CD4-positive, alpha-beta T cell (primary cell): ENCODE results near the gene SPIN1. TPM values are rescaled to one million over a fixed set of nuclear protein-coding genes. Genes with fewer than 3 reads are reported as not detected.

Experiments
- ATAC-seq: fragments of 200-7000 bp; cut with Tn5 transposase; one replicate; pipeline ENCODE4 v1.10.0; 2022; ENCODE audit warnings: mild to moderate bottlenecking; ENCODE audit not compliant: poor library complexity
- CTCF ChIA-PET: fragments of 350-600 bp; sonication (Branson Sonifier 250); formaldehyde crosslinking; loops from one replicate; lab custom pipeline; 2021; ENCODE audit warnings: antibody characterized with exemption, inconsistent platforms; lab: Charles Lee
- POLR2A ChIA-PET: fragments of 350-600 bp; sonication (Branson Sonifier 250); formaldehyde crosslinking; loops from one replicate; lab custom pipeline; 2021; ENCODE audit warnings: antibody characterized with exemption, inconsistent platforms; lab: Charles Lee
- DNase-seq, 14 experiments: peaks; one replicate each; pipeline ENCODE4 v3.0.0-alpha.2; 2013 to 2020; ENCODE audit warnings: mixed read lengths in 2 of 14
- H3K27ac ChIP-seq, 2 donors: one replicate each; pipeline versions ENCODE4 v1.5.1 to v1.7.0; 2013; ENCODE audit warnings: low read length in 2 of 2, low read depth in 1 of 2, mild to moderate bottlenecking in 1 of 2
- H3K27me3 ChIP-seq, 2 experiments: 1 replicate in 1 of 2; 2 replicates in 1 of 2; pipeline versions ENCODE4 v1.6.1 to v1.7.0; 2013; ENCODE audit warnings: low read length in 2 of 2, control low read depth in 1 of 2, mild to moderate bottlenecking in 1 of 2, moderate library complexity in 1 of 2; ENCODE audit not compliant: insufficient read depth in 2 of 2, control insufficient read depth in 1 of 2
- H3K36me3 ChIP-seq: one replicate; pipeline ENCODE4 v1.6.1; 2013; ENCODE audit warnings: low read length, control low read depth; ENCODE audit not compliant: insufficient read depth
- H3K4me1 ChIP-seq: one replicate; pipeline ENCODE4 v1.6.1; 2013; ENCODE audit warnings: low read length, control low read depth; ENCODE audit not compliant: insufficient read depth
- H3K4me3 ChIP-seq: one replicate; pipeline ENCODE4 v1.5.1; 2013; ENCODE audit warnings: mild to moderate bottlenecking, low read length, moderate library complexity
- H3K9me3 ChIP-seq, 2 experiments: 1 replicate in 1 of 2; 2 replicates in 1 of 2; pipeline versions ENCODE4 v1.6.1 to v1.7.0; 2013; ENCODE audit warnings: low read length in 2 of 2, mild to moderate bottlenecking in 2 of 2, control low read depth in 1 of 2, moderate library complexity in 1 of 2; ENCODE audit not compliant: control insufficient read depth in 1 of 2, insufficient read depth in 1 of 2
- H3K27ac Mint-ChIP-seq: one replicate; pipeline ENCODE4 v1.8.0; 2020; ENCODE audit warnings: mixed read lengths
- H3K27me3 Mint-ChIP-seq: one replicate; pipeline ENCODE4 v1.8.0; 2021; ENCODE audit warnings: mixed read lengths
- H3K36me3 Mint-ChIP-seq: one replicate; pipeline ENCODE4 v1.8.0; 2021; ENCODE audit warnings: low read depth, mixed read lengths
- H3K4me1 Mint-ChIP-seq: one replicate; pipeline ENCODE4 v1.8.0; 2021; ENCODE audit warnings: low read depth, mixed read lengths
- H3K4me3 Mint-ChIP-seq: one replicate; pipeline ENCODE4 v1.8.0; 2020; ENCODE audit warnings: mild to moderate bottlenecking, mixed read lengths
- H3K9me3 Mint-ChIP-seq: one replicate; pipeline ENCODE4 v1.8.0; 2020; ENCODE audit warnings: mixed read lengths
- CTCF ChIP-seq: fragments of 200-600 bp; IDR thresholded peaks from one replicate; pipeline ENCODE4 v1.8.0; 2022; ENCODE audit warnings: antibody characterized with exemption, mild to moderate bottlenecking
- intact Hi-C, 2 experiments: fragments of 100-400 bp; cut with DNase I in 1 of 2; cut with micrococcal nuclease in 1 of 2; formaldehyde crosslinking; loops; one replicate each; pipeline versions ENCODE4 v1.15.1 to v1.9.0; 2023 to 2025; cut with DNase I, micrococcal nuclease
- total RNA-seq, 174 experiments: library from RNA in 2 of 174; stranded (reverse) in 2 of 174; gene quantifications; one replicate each; pipeline ENCODE4 v1.2.3 and lab custom pipeline; 2021 to 2026

SPIN1 gene
- total RNA-seq, 2 experiments from 2014 or later, result 27.7 to 30.3 TPM

DNA sequence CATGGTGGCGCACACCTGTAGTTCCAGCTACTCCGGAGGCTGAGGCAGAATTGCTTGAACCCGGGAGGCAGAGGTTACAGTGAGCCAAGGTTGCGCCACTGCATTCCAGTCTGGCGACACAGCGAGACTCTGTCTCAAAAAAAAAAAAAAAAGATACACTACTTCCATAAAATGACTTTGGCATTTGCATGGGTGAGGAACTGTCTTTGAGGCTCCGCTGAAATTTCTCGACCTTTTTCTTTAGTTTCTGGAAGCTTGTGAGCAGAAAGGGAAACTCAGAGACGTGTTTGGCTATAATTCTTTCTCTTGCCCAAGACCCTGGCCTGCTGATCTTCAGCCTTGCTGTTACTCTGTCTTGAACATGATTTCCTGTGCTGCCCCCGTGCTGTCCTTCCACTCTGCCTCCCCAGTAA, 37.3 kb downstream of the SPIN1 start:
- intact Hi-C loops, result no loop called here
- peaks cover 22% of the 10 kb centered on the region for H3K36me3 ChIP-seq
- DNase-seq (no peak), ATAC-seq (no peak)
- ChIA-PET POLR2A (no interaction called here), CTCF (no interaction called here)
- H3K9me3 Mint-ChIP-seq, result peaks cover 2% of the 10 kb centered on the region
- no peak overlapping the region for H3K27ac Mint-ChIP-seq
- peaks cover 20% of the 10 kb centered on the region for H3K4me1 Mint-ChIP-seq
- no peaks in the 10 kb centered on the region for H3K27me3 ChIP-seq
- no peak overlapping the region for H3K27ac ChIP-seq
- TF ChIP-seq CTCF, result no peak
- no peak overlapping the region for H3K4me3 ChIP-seq
- H3K27me3 Mint-ChIP-seq, result no peaks in the 10 kb centered on the region
- H3K36me3 Mint-ChIP-seq, result peaks cover 68% of the 10 kb centered on the region
- H3K9me3 ChIP-seq, result peaks cover 4% of the 10 kb centered on the region in 2 experiments
- H3K4me3 Mint-ChIP-seq, result no peak overlapping the region
- H3K4me1 ChIP-seq, result no peaks in the 10 kb centered on the region

DNA sequence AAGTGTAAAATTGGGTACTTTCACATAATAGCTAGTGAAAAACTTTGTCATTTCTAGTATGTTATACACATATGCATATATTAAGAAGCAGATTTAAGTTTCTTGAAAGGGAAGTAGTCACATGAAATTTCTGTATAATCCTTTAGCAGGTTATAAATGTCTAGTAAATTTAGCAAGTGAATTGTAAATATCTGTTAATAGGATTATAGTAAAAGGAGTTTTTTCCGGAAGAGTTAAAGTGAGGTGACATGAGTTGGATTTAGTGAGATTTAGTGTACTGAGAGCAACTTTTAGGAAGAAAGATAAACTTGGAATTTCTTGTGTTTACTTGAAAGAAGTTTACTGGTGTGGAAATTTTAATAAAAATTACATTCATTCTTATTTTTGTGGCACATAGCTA, 38.4 kb downstream of the SPIN1 start:
- no peaks in the 10 kb centered on the region for H3K4me1 ChIP-seq
- H3K27ac ChIP-seq, result no peak overlapping the region
- ATAC-seq, result no peak
- H3K36me3 ChIP-seq, result peaks cover 17% of the 10 kb centered on the region
- no peaks in the 10 kb centered on the region for H3K27me3 ChIP-seq
- TF ChIP-seq CTCF, result no peak
- DNase-seq, result no peak
- CTCF ChIA-PET, result no interaction called here
- Mint-ChIP-seq H3K27ac (no peak overlapping the region), H3K4me1 (peaks cover 20% of the 10 kb centered on the region), H3K36me3 (peaks cover 62% of the 10 kb centered on the region), H3K4me3 (no peak overlapping the region), H3K27me3 (no peaks in the 10 kb centered on the region), H3K9me3 (no peaks in the 10 kb centered on the region)
- POLR2A ChIA-PET, result no interaction called here
- H3K9me3 ChIP-seq, result no peaks in the 10 kb centered on the region
- no peak overlapping the region for H3K4me3 ChIP-seq
- intact Hi-C loops, result no loop called here

- no peaks in the 10 kb centered on the region for H3K4me1 ChIP-seq
- no peaks in the 10 kb centered on the region for H3K27me3 Mint-ChIP-seq
- H3K27ac ChIP-seq, result no peak overlapping the region
- H3K4me3 ChIP-seq, result no peak overlapping the region
- H3K9me3 Mint-ChIP-seq, result no peaks in the 10 kb centered on the region
- H3K36me3 Mint-ChIP-seq, result peaks cover 68% of the 10 kb centered on the region
- H3K27me3 ChIP-seq, result no peaks in the 10 kb centered on the region
- no peak for ATAC-seq
- H3K36me3 ChIP-seq, result peaks cover 16% of the 10 kb centered on the region
- DNase-seq, result no peak
- no peaks in the 10 kb centered on the region for H3K9me3 ChIP-seq
- CTCF ChIA-PET, result interaction anchor here (0.6 kb wide), 1 partner anchor 34 kb away, joined by 3 read pairs; no protein-coding TSS in a partner anchor
- no peak overlapping the region for H3K27ac Mint-ChIP-seq
- TF ChIP-seq CTCF, result no peak
- intact Hi-C loops, result no loop called here
- POLR2A ChIA-PET, result no interaction called here
- no peak overlapping the region for H3K4me3 Mint-ChIP-seq
- H3K4me1 Mint-ChIP-seq, result peaks cover 27% of the 10 kb centered on the region
Observed at GRCh38 chr9:88429595-88430430, 41.6 kb downstream of the SPIN1 start.
